ENCODE data around the gene RABGAP1. TPM values are rescaled to one million over a fixed set of nuclear protein-coding genes. Genes with fewer than 3 reads are reported as not detected.
A peak's percentile ranks its signal among the peaks of the same experiment; 100 is the strongest.

Gene RABGAP1
- total RNA-seq, 1 experiment from 2014 or later: 57.4 TPM

DNA sequence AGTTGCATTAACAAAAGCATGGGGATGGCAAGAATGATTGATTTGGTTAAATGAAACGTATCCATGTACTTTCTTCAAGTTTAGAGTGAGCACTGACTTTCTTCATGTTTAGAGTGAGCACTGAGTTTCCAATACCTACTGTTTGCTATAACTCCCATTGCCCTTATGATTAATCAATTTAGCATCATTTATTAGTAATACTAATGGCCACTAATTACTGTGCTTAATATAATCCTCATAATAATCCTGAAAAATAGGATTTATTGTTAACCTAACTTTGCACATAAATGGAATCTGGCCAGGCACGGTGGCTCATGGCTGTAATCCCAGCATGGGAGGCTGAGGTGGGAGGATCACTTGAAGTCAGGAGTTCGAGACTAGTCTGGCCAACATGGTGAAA is 70.6 kb downstream of the RABGAP1 start:
- Histone ChIP-seq H3K27ac (no peak overlapping the region), H3K27me3 (no peaks in the 10 kb centered on the region), H3K4me1 (no peaks in the 10 kb centered on the region), H3K4me3 (no peak overlapping the region), H3K9me3 (replicated peaks) (no peaks in the 10 kb centered on the region), H3K36me3 (peaks cover 48% of the 10 kb centered on the region)
- no peak for DNase-seq

DNA sequence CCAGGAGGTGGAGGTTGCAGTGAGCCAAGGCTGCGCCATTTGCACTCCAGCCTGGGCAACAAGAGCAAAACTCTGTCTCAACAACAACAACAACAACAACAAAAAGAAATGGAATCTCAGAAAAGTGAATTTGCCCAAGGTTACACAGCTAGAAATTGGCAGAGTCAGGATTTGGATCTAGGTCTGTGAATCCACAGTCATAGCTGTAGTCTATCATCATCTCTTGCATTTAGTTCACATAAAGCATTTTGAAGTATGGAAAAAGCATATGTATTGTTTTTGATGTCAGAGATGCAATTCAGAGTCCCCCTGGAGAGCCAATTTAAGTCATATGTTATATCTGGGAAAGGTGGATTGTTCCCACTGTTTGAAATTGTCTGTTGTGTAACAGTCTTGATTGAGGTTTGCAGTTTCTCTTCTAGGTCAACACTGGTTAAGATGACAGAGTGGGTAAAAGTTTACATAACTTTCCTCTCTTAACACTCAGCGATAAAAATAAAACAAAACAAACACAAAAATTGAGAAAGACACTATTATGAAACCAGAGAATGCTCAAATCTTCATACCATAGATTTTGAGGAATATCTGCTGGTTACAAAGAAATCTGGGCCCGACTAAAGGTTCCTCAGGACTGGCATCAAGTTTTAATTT is 71.2 kb downstream of the RABGAP1 start:
- H3K4me3 ChIP-seq: no peak overlapping the region
- no peaks in the 10 kb centered on the region for H3K4me1 ChIP-seq
- H3K27ac ChIP-seq: no peak overlapping the region
- no peaks in the 10 kb centered on the region for H3K9me3 ChIP-seq (replicated peaks)
- no peak for DNase-seq
- H3K27me3 ChIP-seq: no peaks in the 10 kb centered on the region
- H3K36me3 ChIP-seq: peaks cover 54% of the 10 kb centered on the region

DNA sequence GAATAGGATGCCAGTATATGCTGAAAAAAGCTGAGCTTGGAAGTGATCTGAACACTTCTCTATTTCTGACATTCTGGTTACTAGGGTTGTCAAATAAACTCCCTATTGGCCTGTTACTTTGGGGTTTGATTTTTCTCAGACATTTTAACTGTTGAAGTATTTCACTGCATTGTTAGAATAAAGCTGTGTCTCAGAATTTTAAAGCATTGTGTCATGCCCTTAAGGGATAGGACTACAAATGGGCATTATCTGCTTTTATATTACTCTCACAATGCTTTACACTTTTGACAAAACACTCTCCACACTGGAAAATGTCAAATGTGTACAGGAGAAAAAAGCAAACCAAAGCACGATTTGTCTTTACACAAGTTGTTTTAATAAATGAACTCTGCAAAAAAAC is 75.8 kb downstream of the RABGAP1 start:
- peaks cover 55% of the 10 kb centered on the region for H3K36me3 ChIP-seq
- no peak overlapping the region for H3K4me3 ChIP-seq
- no peaks in the 10 kb centered on the region for H3K9me3 ChIP-seq (replicated peaks)
- peaks cover 23% of the 10 kb centered on the region for H3K4me1 ChIP-seq
- H3K27me3 ChIP-seq: no peaks in the 10 kb centered on the region
- no peak overlapping the region for H3K27ac ChIP-seq
- no peak for DNase-seq

DNA sequence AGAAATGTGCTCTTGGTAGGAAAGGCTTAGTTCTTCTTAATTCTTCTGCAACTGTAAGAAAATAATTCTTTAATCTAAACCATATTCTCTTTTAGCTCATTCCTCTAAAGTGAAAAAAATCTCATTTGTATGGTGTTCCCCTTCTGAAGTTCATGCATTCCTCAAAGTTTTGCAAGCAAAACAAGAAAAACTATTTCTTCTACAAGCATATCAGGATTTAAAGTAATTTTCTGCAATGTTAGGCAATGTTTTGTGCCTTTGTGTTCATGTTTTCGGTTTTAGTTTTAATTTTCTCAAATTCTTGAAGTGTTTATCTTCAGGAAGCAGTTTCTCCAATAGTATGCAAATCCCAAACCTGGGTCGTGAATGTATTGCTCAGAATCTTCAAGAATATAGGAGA is 80.0 kb downstream of the RABGAP1 start:
- H3K4me1 ChIP-seq: peaks cover 23% of the 10 kb centered on the region
- H3K9me3 ChIP-seq (replicated peaks): no peaks in the 10 kb centered on the region
- DNase-seq: no peak
- H3K27ac ChIP-seq: no peak overlapping the region
- H3K27me3 ChIP-seq: no peaks in the 10 kb centered on the region
- peaks cover 50% of the 10 kb centered on the region for H3K36me3 ChIP-seq
- H3K4me3 ChIP-seq: no peak overlapping the region

DNA sequence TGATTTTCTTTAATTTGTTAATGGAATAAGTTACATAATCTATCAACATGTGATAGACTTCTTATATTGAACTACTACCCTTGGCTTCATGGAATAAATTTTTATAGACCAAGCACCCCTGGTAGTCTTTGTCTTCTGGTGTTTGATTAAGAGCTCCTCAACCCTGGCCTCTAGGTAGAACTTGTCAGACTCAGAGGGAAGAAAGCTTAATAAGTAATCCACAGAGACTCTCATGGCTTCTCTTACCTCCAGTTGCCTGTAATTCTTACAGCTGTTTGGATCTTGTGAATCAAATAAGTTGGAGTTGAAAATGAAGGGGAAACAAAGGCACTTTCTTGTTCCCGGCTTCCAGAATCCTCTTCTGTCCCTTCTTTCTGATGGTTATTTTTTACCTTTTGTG is 85.6 kb downstream of the RABGAP1 start:
- Histone ChIP-seq H3K4me1 (no peaks in the 10 kb centered on the region), H3K27me3 (no peaks in the 10 kb centered on the region), H3K9me3 (replicated peaks) (no peaks in the 10 kb centered on the region), H3K36me3 (peaks cover 42% of the 10 kb centered on the region), H3K27ac (no peak overlapping the region), H3K4me3 (no peak overlapping the region)
- no peak for DNase-seq

DNA sequence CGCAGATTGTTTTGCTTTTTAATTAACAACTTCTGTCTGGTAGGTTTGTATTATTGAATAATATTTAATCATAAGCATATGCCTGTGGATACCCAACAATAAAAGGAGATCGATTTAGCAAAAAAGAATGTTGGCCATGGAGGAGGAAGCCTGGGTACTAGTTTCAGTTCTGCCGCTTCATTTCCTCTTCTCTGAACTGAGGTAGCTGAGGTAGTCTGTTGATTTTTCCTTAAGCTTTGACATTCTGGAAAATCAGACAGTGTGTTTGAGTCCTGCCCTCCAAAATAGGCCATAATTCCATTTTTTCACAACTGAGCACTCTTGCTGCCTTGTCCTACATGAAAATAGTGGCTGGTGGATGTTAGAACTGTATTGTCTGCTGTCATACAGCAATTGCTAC is 86.7 kb downstream of the RABGAP1 start:
- peaks cover 3% of the 10 kb centered on the region for H3K4me1 ChIP-seq
- H3K27me3 ChIP-seq: no peaks in the 10 kb centered on the region
- no peaks in the 10 kb centered on the region for H3K9me3 ChIP-seq (replicated peaks)
- H3K27ac ChIP-seq: no peak overlapping the region
- H3K36me3 ChIP-seq: peaks cover 34% of the 10 kb centered on the region
- H3K4me3 ChIP-seq: no peak overlapping the region
- DNase-seq: no peak

DNA sequence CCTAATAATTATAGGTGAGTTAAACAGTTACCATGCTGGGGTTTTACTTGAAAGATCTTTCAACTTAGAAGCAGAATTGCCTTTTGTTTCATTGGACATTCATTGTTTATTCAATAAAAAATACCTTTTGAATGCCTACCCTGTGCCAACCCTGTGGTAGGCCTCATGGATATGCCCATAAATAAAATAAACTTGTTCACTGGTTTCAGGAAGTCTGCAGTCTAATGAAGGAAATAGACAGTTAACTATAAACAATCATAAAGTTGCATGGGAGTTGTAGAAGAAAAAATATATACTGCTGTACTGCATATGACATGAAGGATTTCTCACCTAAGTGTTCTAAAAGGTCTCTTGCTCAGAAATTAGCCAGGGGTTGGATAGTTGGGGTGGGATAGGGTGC is 87.3 kb downstream of the RABGAP1 start:
- Histone ChIP-seq H3K4me1 (peaks cover 9% of the 10 kb centered on the region), H3K36me3 (peaks cover 28% of the 10 kb centered on the region), H3K27ac (no peak overlapping the region), H3K27me3 (no peaks in the 10 kb centered on the region), H3K9me3 (replicated peaks) (no peaks in the 10 kb centered on the region), H3K4me3 (no peak overlapping the region)
- DNase-seq: no peak

DNA sequence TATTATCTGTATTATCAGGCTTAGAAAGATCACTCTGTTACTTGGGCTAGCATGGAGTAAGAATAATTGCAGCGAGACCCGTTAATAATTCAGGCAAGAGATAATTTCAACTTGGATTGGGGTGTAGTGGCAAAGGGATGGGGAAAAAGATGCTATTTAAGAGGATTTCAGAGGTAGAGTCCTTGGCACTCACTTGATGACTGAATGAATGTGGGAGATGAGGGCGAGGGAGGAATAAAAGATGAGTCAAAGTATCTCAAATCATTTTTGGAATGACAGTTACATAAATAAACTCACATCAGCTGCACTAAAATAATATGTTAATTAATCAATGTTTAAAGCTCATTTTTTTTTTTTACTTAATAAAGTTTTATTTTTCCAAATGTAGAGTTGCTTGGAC is 88.2 kb downstream of the RABGAP1 start:
- no peak overlapping the region for H3K27ac ChIP-seq
- H3K9me3 ChIP-seq (replicated peaks): no peaks in the 10 kb centered on the region
- no peaks in the 10 kb centered on the region for H3K27me3 ChIP-seq
- DNase-seq: no peak
- H3K36me3 ChIP-seq: peaks cover 21% of the 10 kb centered on the region
- H3K4me1 ChIP-seq: peaks cover 17% of the 10 kb centered on the region
- H3K4me3 ChIP-seq: no peak overlapping the region

DNA sequence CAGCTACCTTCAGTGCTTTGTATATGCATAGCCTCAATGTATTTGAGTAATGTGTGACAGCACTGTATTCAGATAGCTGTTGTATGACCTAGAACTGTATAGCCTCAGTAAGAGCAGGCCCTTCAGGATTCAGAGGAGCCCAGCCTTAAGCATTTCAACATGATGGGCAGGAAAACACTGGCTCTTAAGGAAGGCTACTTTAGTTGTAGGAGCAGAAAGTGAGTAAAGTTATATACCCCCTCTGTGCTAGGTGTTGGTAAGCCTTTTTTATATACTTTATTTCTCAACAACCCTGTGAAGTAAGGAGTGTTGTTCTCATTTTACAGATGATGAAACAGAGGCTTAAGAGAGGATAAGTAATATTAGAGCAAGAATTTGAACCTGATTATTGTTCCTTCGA is 91.1 kb downstream of the RABGAP1 start:
- no peak for DNase-seq
- Histone ChIP-seq H3K27ac (no peak overlapping the region), H3K36me3 (peaks cover 18% of the 10 kb centered on the region), H3K27me3 (no peaks in the 10 kb centered on the region), H3K9me3 (replicated peaks) (no peaks in the 10 kb centered on the region), H3K4me3 (no peak overlapping the region), H3K4me1 (peaks cover 26% of the 10 kb centered on the region)

DNA sequence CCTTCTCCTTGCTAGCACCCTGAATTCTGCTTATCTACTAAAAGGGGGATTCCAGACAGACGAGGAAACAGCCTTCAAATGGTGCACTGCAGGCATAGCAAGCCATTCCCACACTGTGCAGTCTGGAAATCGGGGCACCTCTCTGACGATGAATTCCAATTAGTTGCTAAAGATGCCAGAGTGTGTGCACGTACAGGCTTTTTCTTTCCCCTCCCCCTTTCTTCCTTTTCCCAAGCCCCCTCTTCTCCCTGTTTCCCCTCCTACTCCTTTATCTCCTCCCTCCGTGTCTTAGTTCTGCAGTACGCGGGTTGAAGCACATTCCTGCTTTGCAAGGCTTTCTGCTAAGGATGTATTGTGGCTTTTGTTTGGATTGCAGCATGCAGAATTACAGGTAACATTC is 92.5 kb downstream of the RABGAP1 start, which contains the start of gene GPR21:
Gene GPR21 (plus strand): TSS at position 316 of the 400 bp plus-strand sequence. CDS start 900 bp downstream, outside the sequence.
- H3K36me3 ChIP-seq: peaks cover 10% of the 10 kb centered on the region; the same call in 1 of the 2 replicates

DNA sequence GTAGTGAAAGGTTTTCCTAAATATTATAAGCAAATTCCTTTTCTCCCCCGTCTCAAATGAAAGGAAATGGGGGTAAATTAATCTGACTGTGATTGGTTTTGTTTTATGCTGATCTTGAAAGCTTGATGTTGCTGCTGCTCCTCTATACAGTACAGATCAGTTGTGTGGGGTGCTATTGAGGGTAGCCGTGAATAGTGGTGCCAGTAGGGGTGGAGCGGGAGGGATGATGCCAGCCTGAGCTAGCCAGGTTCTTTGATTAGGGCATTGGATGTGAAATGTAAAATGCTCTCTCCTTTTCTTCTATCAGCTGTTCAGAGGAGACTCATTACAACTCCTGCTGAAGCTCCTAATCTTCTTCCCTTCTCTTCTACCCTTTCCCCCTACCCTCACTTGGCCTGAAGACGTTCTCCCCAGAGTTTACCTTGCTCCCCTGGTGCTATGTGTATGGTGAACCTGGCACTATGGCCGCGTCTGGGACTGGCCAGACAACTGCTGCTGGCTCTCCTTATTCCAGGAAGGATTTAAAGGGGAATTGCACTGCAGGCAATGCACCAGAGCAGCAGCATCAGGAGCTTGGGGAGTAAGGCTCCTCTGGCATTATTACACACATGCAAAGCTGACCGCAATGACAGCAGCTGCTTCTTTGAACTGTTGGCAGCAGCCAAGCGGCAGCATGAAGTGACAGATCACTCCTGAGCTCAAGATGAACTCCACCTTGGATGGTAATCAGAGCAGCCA is 93.2 kb downstream of the RABGAP1 start:
- peak overlapping the region; percentile 40 for H3K27ac ChIP-seq
- H3K9me3 ChIP-seq (replicated peaks): no peaks in the 10 kb centered on the region
- no peaks in the 10 kb centered on the region for H3K27me3 ChIP-seq
- H3K4me1 ChIP-seq: peaks cover 26% of the 10 kb centered on the region
- peaks cover 10% of the 10 kb centered on the region; the same call in 1 of the 2 replicates for H3K36me3 ChIP-seq
- peak overlapping the region; percentile 11; the same call in 1 of the 2 replicates for H3K4me3 ChIP-seq
- peak; percentile 91 to 96 for DNase-seq

More for the DNA sequence above, 92.5 kb downstream of the RABGAP1 start, which contains the start of gene GPR21:
- Histone ChIP-seq H3K4me1 (peaks cover 26% of the 10 kb centered on the region), H3K4me3 (peak within 1 kb of the TSS; percentile 11; the same call in 1 of the 2 replicates), H3K9me3 (replicated peaks) (no peaks in the 10 kb centered on the region), H3K27me3 (no peaks in the 10 kb centered on the region), H3K27ac (peak within 1 kb of the TSS; percentile 40)
- DNase-seq: peak in 1 of 2 experiments; percentile 15

DNA sequence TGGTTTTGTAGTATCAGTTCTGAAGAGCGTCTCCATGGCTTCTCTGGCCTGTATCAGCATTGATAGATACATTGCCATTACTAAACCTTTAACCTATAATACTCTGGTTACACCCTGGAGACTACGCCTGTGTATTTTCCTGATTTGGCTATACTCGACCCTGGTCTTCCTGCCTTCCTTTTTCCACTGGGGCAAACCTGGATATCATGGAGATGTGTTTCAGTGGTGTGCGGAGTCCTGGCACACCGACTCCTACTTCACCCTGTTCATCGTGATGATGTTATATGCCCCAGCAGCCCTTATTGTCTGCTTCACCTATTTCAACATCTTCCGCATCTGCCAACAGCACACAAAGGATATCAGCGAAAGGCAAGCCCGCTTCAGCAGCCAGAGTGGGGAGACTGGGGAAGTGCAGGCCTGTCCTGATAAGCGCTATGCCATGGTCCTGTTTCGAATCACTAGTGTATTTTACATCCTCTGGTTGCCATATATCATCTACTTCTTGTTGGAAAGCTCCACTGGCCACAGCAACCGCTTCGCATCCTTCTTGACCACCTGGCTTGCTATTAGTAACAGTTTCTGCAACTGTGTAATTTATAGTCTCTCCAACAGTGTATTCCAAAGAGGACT is 94.2 kb downstream of the RABGAP1 start:
- Histone ChIP-seq H3K9me3 (replicated peaks) (no peaks in the 10 kb centered on the region), H3K4me1 (peaks cover 26% of the 10 kb centered on the region), H3K27ac (no peak overlapping the region), H3K27me3 (no peaks in the 10 kb centered on the region), H3K36me3 (peaks cover 10% of the 10 kb centered on the region; the same call in 1 of the 2 replicates), H3K4me3 (no peak overlapping the region)
- DNase-seq: no peak

DNA sequence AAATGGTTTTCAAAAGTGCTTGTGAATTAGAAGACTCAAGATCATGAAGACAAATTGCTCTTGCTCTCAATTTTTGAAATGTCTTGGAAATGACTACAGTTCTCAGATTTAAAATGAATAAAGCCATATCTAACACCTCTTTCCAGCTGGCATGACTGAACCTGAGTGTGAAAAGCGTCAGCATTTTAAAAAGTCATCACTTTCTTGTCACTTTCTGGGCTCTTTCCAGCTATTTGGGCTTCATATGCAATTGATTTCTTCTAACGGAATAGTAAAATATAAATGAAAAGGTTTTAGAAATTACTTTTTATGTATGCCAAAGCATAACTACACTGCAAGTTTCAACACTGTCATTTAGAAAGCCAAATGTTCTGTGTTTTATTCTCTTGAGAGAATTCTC is 95.0 kb downstream of the RABGAP1 start:
- no peaks in the 10 kb centered on the region for H3K27me3 ChIP-seq

DNA sequence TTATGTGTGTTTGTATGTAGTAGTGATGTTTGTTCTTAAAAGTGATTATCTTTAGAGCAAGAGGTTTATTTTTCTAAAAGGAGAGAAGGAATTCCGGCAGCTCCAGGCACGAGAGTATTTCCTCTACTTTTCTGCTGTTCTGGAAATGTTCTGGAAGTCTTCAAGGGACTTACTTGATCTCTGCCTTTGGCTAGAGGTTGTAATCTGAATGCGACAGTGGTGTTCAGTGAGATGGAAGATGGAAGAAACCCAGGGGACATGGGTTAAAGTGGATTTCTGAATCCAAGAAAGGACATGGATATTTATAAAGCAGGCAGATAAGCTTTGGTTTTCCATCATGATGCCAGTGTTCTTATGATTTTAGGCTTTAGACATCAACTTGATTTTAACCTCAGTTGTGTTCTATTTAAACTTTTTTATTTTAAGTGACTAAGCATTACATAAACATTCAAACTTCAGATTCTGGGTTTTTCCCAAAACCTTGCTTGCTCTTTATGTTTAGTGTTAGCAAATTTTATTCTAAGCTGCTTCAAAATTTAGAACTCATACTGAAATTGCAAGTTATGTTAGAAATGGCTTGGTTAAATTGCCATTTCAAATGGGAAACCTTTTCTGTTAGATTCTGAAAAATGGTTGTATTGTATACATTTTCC is 96.2 kb downstream of the RABGAP1 start:
- no peak overlapping the region for H3K27ac ChIP-seq
- peaks cover 26% of the 10 kb centered on the region for H3K4me1 ChIP-seq
- no peaks in the 10 kb centered on the region for H3K27me3 ChIP-seq
- peaks cover 22% of the 10 kb centered on the region for H3K36me3 ChIP-seq
- DNase-seq: no peak
- H3K4me3 ChIP-seq: no peak overlapping the region
- H3K9me3 ChIP-seq (replicated peaks): no peaks in the 10 kb centered on the region

More for the DNA sequence above, 95.0 kb downstream of the RABGAP1 start:
- Histone ChIP-seq H3K27ac (no peak overlapping the region), H3K4me3 (no peak overlapping the region), H3K9me3 (replicated peaks) (no peaks in the 10 kb centered on the region), H3K4me1 (peaks cover 26% of the 10 kb centered on the region), H3K36me3 (peaks cover 16% of the 10 kb centered on the region)
- no peak for DNase-seq
